Loucy (cell line): Measurements from ENCODE around the gene RPS8.
A peak's percentile ranks its signal among the peaks of the same experiment; 100 is the strongest.

Source experiments
- H2AFZ ChIP-seq: fragments of 200-600 bp; sonication (generic); 2 replicates; pipeline ENCODE4 v1.6.0; 2016; ENCODE audit warnings: antibody characterized with exemption, mild to moderate bottlenecking, low read length, moderate library complexity
- H3F3A ChIP-seq: fragments of 200-600 bp; 2 replicates; pipeline ENCODE4 v1.6.0; 2016; ENCODE audit warnings: antibody characterized with exemption, low read depth, mild to moderate bottlenecking
- H3K27me3 ChIP-seq: fragments of 200-600 bp; sonication (generic); 2 replicates; pipeline ENCODE4 v1.6.1; 2014; ENCODE audit warnings: low read length, mild to moderate bottlenecking; ENCODE audit not compliant: insufficient read depth, poor library complexity, severe bottlenecking
- H3K36me3 ChIP-seq: fragments of 200-600 bp; sonication (generic); 2 replicates; pipeline ENCODE4 v1.6.1; 2016; ENCODE audit warnings: low read length; ENCODE audit not compliant: insufficient read depth
- H3K4me1 ChIP-seq: fragments of 200-600 bp; sonication (generic); 2 replicates; pipeline ENCODE4 v1.5.1; 2014; ENCODE audit warnings: low read length, mild to moderate bottlenecking; ENCODE audit not compliant: insufficient read depth, poor library complexity, severe bottlenecking
- H3K4me2 ChIP-seq: fragments of 200-600 bp; sonication (generic); 2 replicates; pipeline ENCODE4 v1.6.0; 2014; ENCODE audit warnings: antibody characterized with exemption, low read length, low read depth, mild to moderate bottlenecking; ENCODE audit not compliant: poor library complexity, severe bottlenecking
- H3K4me3 ChIP-seq: fragments of 200-600 bp; sonication (generic); 2 replicates; pipeline ENCODE4 v1.5.1; 2014; ENCODE audit warnings: low read length, mild to moderate bottlenecking, mixed read lengths; ENCODE audit not compliant: poor library complexity, severe bottlenecking
- H3K79me2 ChIP-seq: fragments of 200-600 bp; sonication (generic); 2 replicates; pipeline ENCODE4 v1.6.1; 2014; ENCODE audit warnings: low read length; ENCODE audit not compliant: insufficient read depth
- H3K9ac ChIP-seq: fragments of 200-600 bp; sonication (generic); 2 replicates; pipeline ENCODE4 v1.6.0; 2014; ENCODE audit warnings: mild to moderate bottlenecking, low read depth, low read length, moderate library complexity; ENCODE audit not compliant: poor library complexity, severe bottlenecking
- H3K9me2 ChIP-seq: fragments of 200-600 bp; sonication (generic); replicated peaks from 2 replicates; pipeline ENCODE4 v1.6.1; 2016; ENCODE audit warnings: low read depth, low read length, mixed read lengths
- H3K9me3 ChIP-seq: fragments of 200-600 bp; sonication (generic); 2 replicates; pipeline ENCODE4 v1.6.1; 2014; ENCODE audit warnings: mild to moderate bottlenecking, antibody characterized with exemption, low read length, low read depth; ENCODE audit not compliant: insufficient read depth
- H4K20me1 ChIP-seq: fragments of 200-600 bp; sonication (generic); 2 replicates; pipeline ENCODE4 v1.6.0; 2014; ENCODE audit warnings: antibody characterized with exemption, low read length, mild to moderate bottlenecking; ENCODE audit not compliant: insufficient read depth, poor library complexity, severe bottlenecking
- EZH2phosphoT487 ChIP-seq: fragments of 200-600 bp; IDR thresholded peaks from 2 replicates; pipeline ENCODE4 v1.6.1; 2018; ENCODE audit warnings: antibody characterized with exemption, mild to moderate bottlenecking, moderate library complexity, borderline replicate concordance
- TF ChIP-seq, protein P1 (sequence below): fragments of 200-600 bp; sonication (generic); conservative IDR thresholded peaks from 2 replicates; pipeline ENCODE4 v1.5.1; 2014; ENCODE audit warnings: mild to moderate bottlenecking, antibody characterized with exemption, low read length

The RPS8 gene

DNA sequence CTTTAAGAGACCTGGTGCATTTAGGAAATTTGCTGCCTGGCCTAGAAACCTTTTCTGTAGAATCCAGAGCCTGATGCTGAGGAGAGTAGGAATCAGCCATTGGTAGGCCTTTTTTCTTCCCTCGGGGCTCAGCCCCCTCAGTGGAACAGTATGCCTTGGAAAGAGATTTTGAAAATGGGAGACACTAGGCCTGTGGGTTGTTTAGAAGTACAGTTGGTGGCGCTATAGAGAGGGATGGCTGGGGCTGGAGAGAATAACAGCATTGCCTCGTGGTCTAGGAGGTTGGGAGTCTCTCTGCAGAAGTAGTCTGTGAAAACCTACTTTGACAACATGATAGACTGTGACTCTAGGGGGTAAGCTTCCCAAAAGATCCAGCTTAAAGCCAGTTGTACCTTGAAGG, 27.5 kb upstream of the RPS8 start:
- no peaks in the 10 kb centered on the region for H3K27me3 ChIP-seq
- peaks cover 57% of the 10 kb centered on the region for H3K79me2 ChIP-seq
- no peaks in the 10 kb centered on the region for H3K9me2 ChIP-seq
- no peak overlapping the region for H3K4me3 ChIP-seq
- H3K4me1 ChIP-seq, result peaks cover 19% of the 10 kb centered on the region
- no peaks in the 10 kb centered on the region for H3F3A ChIP-seq
- no peaks in the 10 kb centered on the region for H3K9me3 ChIP-seq
- no peak for TF ChIP-seq EZH2phosphoT487
- TF ChIP-seq, protein P1, sequence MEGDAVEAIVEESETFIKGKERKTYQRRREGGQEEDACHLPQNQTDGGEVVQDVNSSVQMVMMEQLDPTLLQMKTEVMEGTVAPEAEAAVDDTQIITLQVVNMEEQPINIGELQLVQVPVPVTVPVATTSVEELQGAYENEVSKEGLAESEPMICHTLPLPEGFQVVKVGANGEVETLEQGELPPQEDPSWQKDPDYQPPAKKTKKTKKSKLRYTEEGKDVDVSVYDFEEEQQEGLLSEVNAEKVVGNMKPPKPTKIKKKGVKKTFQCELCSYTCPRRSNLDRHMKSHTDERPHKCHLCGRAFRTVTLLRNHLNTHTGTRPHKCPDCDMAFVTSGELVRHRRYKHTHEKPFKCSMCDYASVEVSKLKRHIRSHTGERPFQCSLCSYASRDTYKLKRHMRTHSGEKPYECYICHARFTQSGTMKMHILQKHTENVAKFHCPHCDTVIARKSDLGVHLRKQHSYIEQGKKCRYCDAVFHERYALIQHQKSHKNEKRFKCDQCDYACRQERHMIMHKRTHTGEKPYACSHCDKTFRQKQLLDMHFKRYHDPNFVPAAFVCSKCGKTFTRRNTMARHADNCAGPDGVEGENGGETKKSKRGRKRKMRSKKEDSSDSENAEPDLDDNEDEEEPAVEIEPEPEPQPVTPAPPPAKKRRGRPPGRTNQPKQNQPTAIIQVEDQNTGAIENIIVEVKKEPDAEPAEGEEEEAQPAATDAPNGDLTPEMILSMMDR, result peak; percentile 48
- no peak overlapping the region for H2AFZ ChIP-seq
- peaks cover 53% of the 10 kb centered on the region for H3K36me3 ChIP-seq
- no peak overlapping the region for H3K4me2 ChIP-seq
- peak overlapping the region; percentile 1 for H3K9ac ChIP-seq
- H4K20me1 ChIP-seq, result peaks cover 12% of the 10 kb centered on the region

DNA sequence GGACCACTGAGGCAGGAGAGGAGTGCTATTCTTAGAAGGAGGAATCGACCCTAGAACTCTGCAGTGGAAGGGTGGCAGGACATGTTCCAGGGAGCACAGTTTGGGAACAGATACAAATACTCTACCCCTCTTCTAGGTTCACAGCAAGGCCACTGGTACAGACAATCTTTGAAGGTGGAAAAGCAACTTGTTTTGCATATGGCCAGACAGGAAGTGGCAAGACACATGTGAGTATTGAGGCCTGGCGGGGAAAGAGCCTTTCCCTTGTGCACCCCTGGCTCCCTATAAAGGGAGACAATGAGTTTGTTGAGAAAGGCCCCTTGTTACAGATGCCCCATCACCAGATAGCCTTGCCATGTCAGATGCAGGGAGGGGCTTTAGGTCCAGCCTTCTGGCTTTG, 17.9 kb upstream of the RPS8 start:
- Histone ChIP-seq H3K4me1 (no peaks in the 10 kb centered on the region), H4K20me1 (no peaks in the 10 kb centered on the region), H3K4me3 (no peak overlapping the region), H3K27me3 (no peaks in the 10 kb centered on the region), H2AFZ (no peak overlapping the region), H3K36me3 (peaks cover 91% of the 10 kb centered on the region), H3K9me2 (no peaks in the 10 kb centered on the region), H3K9ac (no peak overlapping the region), H3K79me2 (no peaks in the 10 kb centered on the region), H3F3A (no peaks in the 10 kb centered on the region), H3K4me2 (no peak overlapping the region), H3K9me3 (no peaks in the 10 kb centered on the region)
- TF ChIP-seq EZH2phosphoT487, result no peak
- TF ChIP-seq, protein P1, result no peak

DNA sequence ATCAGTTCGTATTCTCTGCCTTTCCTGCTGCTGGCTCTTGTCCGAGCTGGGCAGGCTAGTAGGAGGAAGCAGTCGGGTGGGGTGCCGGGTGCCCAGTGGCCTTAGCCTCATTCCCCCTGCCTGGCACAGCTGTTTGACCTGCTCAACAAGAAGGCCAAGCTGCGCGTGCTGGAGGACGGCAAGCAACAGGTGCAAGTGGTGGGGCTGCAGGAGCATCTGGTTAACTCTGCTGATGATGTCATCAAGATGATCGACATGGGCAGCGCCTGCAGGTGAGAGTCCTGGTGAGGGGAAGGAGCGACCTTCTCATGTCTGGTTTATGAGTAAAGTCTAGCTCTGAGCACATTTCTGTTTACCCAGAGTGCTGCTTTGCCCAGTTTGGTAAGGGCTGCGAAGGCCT, 16.3 kb upstream of the RPS8 start:
- Histone ChIP-seq H3K9me2 (no peaks in the 10 kb centered on the region), H3K4me2 (no peak overlapping the region), H3F3A (no peaks in the 10 kb centered on the region), H3K9me3 (no peaks in the 10 kb centered on the region), H3K4me3 (no peak overlapping the region), H3K4me1 (no peaks in the 10 kb centered on the region), H2AFZ (no peak overlapping the region), H3K27me3 (no peaks in the 10 kb centered on the region), H3K79me2 (no peaks in the 10 kb centered on the region), H3K36me3 (peaks cover 92% of the 10 kb centered on the region; the same call in 1 of the 2 replicates), H3K9ac (no peak overlapping the region), H4K20me1 (no peaks in the 10 kb centered on the region)
- no peak for TF ChIP-seq EZH2phosphoT487
- TF ChIP-seq, protein P1, result no peak
